Measurements from ENCODE around the gene DOCK3. TPM values are rescaled to one million over a fixed set of nuclear protein-coding genes. Genes with fewer than 3 reads are reported as not detected.
"Not testable (repeated sequence)": the region's sequence is repeated elsewhere in the genome, so short reads cannot be mapped to it uniquely, and the experiment has no call there.

Gene DOCK3
- total RNA-seq, 2 experiments from 2014 or later = 1.6 to 1.7 TPM

DNA sequence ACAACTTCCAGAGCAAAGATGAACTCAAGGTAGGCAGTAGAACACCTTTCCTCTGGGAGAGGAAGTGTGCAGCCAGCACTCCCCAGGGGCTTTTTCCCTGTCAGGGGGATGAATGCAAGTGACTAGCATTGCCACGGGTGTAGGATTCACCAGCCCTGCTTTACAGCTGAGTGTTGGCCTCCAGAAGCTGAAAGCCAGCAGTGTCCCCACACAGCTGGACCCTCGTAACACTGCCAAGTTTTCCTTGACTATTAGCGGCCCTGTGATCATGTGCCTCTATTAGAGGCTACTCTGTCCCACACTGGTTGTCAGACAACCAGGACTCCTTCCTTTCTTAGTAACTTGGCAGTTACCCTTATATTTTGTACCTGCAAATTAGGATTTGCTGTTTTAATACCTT lies 605.4 kb downstream of the DOCK3 start:
- CTCF ChIA-PET = interaction anchor here (0.6 kb wide), 1 partner anchor 9 kb away, joined by 5 read pairs; no protein-coding TSS in a partner anchor
- DNase-seq = no peak
- peaks cover 1% of the 10 kb centered on the region for H3K4me1 Mint-ChIP-seq (ENCODE audit: low read depth)
- intact Hi-C loops (cut with micrococcal nuclease) = no loop called here
- H3K27ac Mint-ChIP-seq = no peak overlapping the region
- H3K36me3 Mint-ChIP-seq (ENCODE audit: low read depth) = peaks cover 2% of the 10 kb centered on the region
- peaks cover 10% of the 10 kb centered on the region for H3K9me3 Mint-ChIP-seq
- no peaks in the 10 kb centered on the region for H3K27me3 Mint-ChIP-seq (ENCODE audit: low read depth)
- H3K4me3 Mint-ChIP-seq = no peak overlapping the region

DNA sequence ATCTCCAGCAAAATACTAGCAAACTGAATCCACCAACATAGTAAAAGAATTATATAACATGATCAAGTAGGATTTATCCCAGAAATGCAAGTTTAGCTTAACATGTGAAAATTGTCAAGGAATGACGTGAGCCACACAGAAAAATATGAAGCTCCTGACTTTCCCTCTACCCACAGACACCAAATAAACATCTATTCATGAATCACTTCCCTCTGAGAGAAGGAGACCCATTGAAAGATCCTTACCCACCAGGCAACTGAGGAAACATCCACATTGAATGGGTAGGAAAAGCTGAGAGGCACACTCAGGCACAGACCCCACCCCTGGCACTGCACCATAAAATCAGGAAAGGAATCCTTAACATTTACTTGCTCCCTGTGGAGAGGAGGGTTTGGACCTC lies 608.2 kb downstream of the DOCK3 start:
- H3K36me3 Mint-ChIP-seq (ENCODE audit: low read depth) = peaks cover 7% of the 10 kb centered on the region
- H3K27me3 Mint-ChIP-seq (ENCODE audit: low read depth) = no peaks in the 10 kb centered on the region
- no peaks in the 10 kb centered on the region for H3K4me1 Mint-ChIP-seq (ENCODE audit: low read depth)
- no peak overlapping the region for H3K4me3 Mint-ChIP-seq
- CTCF ChIA-PET = no interaction called here
- H3K9me3 Mint-ChIP-seq = peaks cover 22% of the 10 kb centered on the region
- no peak for DNase-seq
- no peak overlapping the region for H3K27ac Mint-ChIP-seq
- intact Hi-C loops (cut with micrococcal nuclease) = no loop called here

DNA sequence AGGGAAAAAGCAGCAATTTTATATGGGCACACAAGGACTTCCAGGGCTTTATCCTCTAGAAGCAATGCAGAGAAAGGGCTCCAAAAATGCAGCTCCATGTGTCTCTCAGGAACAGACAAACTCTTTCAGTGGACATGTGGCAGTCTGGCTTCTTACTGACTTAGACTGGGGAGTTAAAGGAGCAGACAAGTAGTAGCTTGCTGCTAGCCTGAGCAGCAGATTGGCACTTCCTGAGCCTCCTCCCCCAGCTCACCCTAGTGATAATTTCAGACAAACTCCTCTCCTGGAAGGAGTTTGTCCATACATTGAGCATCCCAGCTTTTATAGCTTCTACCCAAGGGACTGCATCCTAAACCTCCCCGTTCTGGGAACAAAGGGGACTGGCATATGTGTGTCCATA lies 608.7 kb downstream of the DOCK3 start:
- DNase-seq = no peak
- peaks cover 23% of the 10 kb centered on the region for H3K9me3 Mint-ChIP-seq
- CTCF ChIA-PET = no interaction called here
- intact Hi-C loops (cut with micrococcal nuclease) = no loop called here
- no peaks in the 10 kb centered on the region for H3K4me1 Mint-ChIP-seq (ENCODE audit: low read depth)
- H3K27me3 Mint-ChIP-seq (ENCODE audit: low read depth) = no peaks in the 10 kb centered on the region
- peaks cover 7% of the 10 kb centered on the region for H3K36me3 Mint-ChIP-seq (ENCODE audit: low read depth)
- H3K27ac Mint-ChIP-seq = no peak overlapping the region
- H3K4me3 Mint-ChIP-seq = no peak overlapping the region

DNA sequence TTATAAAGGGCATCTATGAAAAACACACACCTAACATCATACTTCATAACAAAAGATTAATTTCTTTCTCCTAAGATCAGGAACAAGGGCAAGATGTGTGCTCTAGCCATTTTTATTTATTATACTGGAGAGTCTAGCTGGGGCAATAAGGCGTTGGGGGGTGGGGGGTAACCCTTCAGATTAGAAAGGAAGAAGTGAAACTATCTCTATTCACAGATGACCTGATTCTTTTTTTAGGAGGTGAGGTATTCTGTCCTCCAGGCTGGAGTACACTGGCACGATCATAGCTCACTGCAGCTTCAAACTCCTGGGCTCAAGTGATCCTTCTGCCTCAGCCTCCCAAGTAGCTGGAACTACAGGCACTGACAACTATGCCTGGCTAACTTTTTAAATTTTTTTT lies 620.9 kb downstream of the DOCK3 start:
- intact Hi-C loops (cut with micrococcal nuclease) = no loop called here
- CTCF ChIA-PET = no interaction called here
- no peak for DNase-seq
- H3K27me3 Mint-ChIP-seq (ENCODE audit: low read depth) = no peaks in the 10 kb centered on the region
- peaks cover 12% of the 10 kb centered on the region for H3K9me3 Mint-ChIP-seq
- peaks cover 2% of the 10 kb centered on the region for H3K36me3 Mint-ChIP-seq (ENCODE audit: low read depth)
- no peak overlapping the region for H3K4me3 Mint-ChIP-seq
- H3K4me1 Mint-ChIP-seq (ENCODE audit: low read depth) = no peaks in the 10 kb centered on the region
- H3K27ac Mint-ChIP-seq = no peak overlapping the region

DNA sequence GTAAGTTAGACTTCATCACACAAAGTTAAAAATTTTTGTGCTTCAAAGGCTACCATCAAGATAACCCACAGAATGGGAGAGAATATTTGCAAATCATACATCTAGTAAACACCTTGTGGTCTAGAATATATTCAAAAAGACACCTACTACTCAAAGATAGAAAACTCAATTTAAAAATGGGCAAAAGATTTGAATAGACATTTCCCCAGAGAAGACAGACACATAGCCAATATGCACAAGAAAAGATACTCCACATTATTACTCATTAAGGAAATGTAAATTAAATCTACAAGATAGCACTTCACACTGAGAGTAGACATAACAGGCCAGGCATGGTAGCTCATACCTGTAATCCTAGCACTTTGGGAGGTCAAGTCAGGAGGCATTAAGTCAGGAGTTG lies 622.6 kb downstream of the DOCK3 start:
- Mint-ChIP-seq H3K27me3 (ENCODE audit: low read depth) (no peaks in the 10 kb centered on the region), H3K36me3 (ENCODE audit: low read depth) (peaks cover 2% of the 10 kb centered on the region), H3K4me1 (ENCODE audit: low read depth) (no peaks in the 10 kb centered on the region), H3K4me3 (no peak overlapping the region), H3K27ac (no peak overlapping the region), H3K9me3 (peaks cover 14% of the 10 kb centered on the region)
- intact Hi-C loops (cut with micrococcal nuclease) = no loop called here
- CTCF ChIA-PET = interaction anchor here (0.7 to 0.8 kb wide), 2 partner anchors 13 to 82 kb away, joined by 3 read pairs; no protein-coding TSS in a partner anchor
- DNase-seq = no peak

DNA sequence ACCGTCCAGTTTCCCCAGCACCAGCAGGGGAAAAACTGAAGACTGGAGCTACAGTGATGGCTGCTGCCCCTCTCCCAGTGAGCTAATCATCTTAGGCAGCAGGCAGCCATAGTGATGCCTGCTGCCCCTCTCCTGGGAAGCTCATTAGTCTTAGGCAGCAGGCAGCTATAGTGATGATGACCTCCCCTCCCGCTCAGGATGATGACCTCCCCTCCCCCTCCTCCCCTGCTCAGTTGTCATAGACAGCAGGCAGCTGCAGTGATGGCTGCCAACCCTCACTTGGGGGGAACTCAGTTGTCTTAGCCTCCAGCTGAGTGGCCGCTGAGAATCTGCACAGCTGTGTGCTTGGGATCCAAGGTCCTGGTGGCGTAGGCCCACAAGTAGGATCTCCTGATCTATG lies 629.5 kb downstream of the DOCK3 start:
- CTCF ChIA-PET = no interaction called here
- intact Hi-C loops (cut with micrococcal nuclease) = no loop called here
- Mint-ChIP-seq H3K4me1 (ENCODE audit: low read depth) (no peaks in the 10 kb centered on the region), H3K27ac (no peak overlapping the region), H3K36me3 (ENCODE audit: low read depth) (peaks cover 7% of the 10 kb centered on the region), H3K4me3 (no peak overlapping the region), H3K9me3 (peaks cover 20% of the 10 kb centered on the region), H3K27me3 (ENCODE audit: low read depth) (no peaks in the 10 kb centered on the region)
- no peak for DNase-seq

DNA sequence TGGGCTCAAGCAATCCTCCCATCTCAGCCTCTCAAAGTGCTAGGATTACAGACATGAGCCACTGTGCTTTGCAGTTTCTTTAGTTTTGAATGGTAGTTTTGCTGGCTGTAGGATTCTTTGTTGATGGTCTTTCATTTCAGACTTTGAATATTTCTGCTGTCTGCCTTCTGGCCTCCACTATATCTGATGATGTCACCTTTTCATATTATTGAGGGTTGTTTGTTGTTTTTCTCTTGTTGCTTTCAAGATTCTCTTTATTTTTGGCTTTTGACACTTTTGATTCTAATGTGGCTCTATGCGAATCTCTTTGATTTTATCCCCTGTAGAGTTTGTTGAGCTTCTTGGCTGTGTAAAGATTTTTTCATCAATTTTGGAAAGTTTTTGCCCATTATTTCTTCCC lies 631.4 kb downstream of the DOCK3 start:
- no peak for DNase-seq
- Mint-ChIP-seq H3K9me3 (peaks cover 20% of the 10 kb centered on the region), H3K4me3 (no peak overlapping the region), H3K27ac (no peak overlapping the region), H3K4me1 (ENCODE audit: low read depth) (no peaks in the 10 kb centered on the region), H3K27me3 (ENCODE audit: low read depth) (no peaks in the 10 kb centered on the region), H3K36me3 (ENCODE audit: low read depth) (peaks cover 7% of the 10 kb centered on the region)
- intact Hi-C loops (cut with micrococcal nuclease) = no loop called here
- CTCF ChIA-PET = no interaction called here

DNA sequence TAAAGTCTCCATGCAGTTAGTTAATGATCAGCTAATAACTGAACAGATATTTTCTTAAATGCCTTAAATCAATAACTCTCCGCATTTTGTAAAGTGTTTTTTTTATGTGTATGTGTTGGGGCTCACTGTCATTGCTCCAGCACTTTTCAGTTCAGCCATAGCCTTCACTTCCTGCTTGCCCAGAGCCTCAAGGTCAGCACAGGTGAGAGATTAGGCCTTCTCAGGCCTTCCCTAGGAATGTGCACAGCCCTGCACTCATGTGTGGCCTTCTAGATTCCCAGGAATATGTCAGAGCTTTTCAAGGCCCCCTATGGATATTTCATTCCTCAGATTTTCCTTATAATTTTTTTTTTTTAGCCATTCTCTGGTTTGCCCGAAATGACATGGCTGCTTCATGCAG lies 632.7 kb downstream of the DOCK3 start:
- H3K27ac Mint-ChIP-seq = no peak overlapping the region
- H3K27me3 Mint-ChIP-seq (ENCODE audit: low read depth) = no peaks in the 10 kb centered on the region
- peaks cover 9% of the 10 kb centered on the region for H3K9me3 Mint-ChIP-seq
- intact Hi-C loops (cut with micrococcal nuclease) = no loop called here
- peaks cover 5% of the 10 kb centered on the region for H3K36me3 Mint-ChIP-seq (ENCODE audit: low read depth)
- CTCF ChIA-PET = no interaction called here
- H3K4me1 Mint-ChIP-seq (ENCODE audit: low read depth) = no peaks in the 10 kb centered on the region
- DNase-seq = no peak
- H3K4me3 Mint-ChIP-seq = no peak overlapping the region

DNA sequence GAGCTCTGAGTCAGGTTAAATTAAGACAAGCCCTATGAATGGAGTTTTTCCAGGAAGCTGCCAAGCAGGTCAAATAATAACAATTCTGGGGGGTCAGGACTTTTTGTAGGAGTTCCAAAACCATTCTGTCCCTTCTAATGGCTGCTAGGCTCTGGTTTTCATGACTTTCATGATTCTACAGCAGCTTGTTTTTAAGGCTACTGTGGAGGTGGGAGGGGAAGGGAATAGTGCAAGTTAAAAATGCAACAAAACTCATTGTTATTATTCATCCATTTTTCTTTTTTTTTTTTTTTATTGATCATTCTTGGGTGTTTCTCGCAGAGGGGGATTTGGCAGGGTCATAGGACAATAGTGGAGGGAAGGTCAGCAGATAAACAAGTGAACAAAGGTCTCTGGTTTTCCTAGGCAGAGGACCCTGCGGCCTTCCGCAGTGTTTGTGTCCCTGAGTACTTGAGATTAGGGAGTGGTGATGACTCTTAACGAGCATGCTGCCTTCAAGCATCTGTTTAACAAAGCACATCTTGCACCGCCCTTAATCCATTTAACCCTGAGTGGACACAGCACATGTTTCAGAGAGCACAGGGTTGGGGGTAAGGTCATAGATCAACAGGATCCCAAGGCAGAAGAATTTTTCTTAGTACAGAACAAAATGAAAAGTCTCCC lies 633.3 kb downstream of the DOCK3 start:
- H3K9me3 Mint-ChIP-seq; intact Hi-C loops (cut with micrococcal nuclease); DNase-seq; H3K4me1 Mint-ChIP-seq (ENCODE audit: low read depth); H3K4me3 Mint-ChIP-seq; CTCF ChIA-PET; H3K36me3 Mint-ChIP-seq (ENCODE audit: low read depth); H3K27me3 Mint-ChIP-seq (ENCODE audit: low read depth); H3K27ac Mint-ChIP-seq: not testable (repeated sequence)

DNA sequence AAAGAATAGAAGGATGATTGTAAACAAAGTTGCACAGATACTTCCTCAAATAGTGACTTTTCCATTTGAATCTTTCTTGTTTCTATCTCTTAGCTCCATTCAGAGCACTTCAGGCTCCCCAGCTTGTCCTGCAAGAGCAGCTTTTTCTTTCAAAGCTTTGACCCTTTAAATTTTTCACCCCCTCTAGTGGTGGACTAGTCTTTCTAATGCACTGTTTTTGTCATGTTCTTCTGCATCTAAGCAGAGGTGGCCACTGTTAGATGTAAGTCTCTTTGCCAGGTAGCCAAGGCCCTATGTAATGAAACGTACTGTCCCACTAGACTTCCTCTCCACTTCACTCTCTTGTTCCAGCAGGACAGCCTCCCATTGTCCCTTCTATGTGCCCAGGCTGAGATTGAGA lies 636.3 kb downstream of the DOCK3 start:
- intact Hi-C loops (cut with micrococcal nuclease) = no loop called here
- Mint-ChIP-seq H3K9me3 (peaks cover 7% of the 10 kb centered on the region), H3K27ac (no peak overlapping the region), H3K4me1 (ENCODE audit: low read depth) (no peaks in the 10 kb centered on the region), H3K27me3 (ENCODE audit: low read depth) (no peaks in the 10 kb centered on the region), H3K4me3 (no peak overlapping the region), H3K36me3 (ENCODE audit: low read depth) (peaks cover 5% of the 10 kb centered on the region)
- no peak for DNase-seq
- CTCF ChIA-PET = interaction anchor here (0.6 to 1.2 kb wide), 6 partner anchors 10 to 343 kb away, joined by 3 to 6 read pairs (median 3); no protein-coding TSS in a partner anchor

DNA sequence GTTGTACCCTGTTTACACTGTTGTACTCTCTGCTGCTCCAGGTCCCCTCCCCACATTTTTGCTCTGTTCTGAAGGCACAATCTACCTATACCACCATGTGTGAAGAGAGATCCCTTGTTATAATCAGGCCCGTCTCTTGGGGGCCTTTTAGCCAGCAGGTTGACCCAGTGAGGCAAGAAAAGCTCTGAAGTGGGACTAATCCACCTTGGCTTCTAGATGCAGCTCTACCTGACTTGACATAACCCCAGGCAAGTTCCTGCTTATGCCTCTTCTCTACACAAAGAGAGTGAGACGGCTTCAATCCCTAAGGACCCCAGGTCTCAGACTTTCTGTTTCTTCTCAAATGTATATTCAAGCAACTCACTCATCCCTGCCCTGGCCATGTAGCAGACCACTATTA lies 653.5 kb downstream of the DOCK3 start:
- Mint-ChIP-seq H3K27me3 (ENCODE audit: low read depth) (no peaks in the 10 kb centered on the region), H3K36me3 (ENCODE audit: low read depth) (no peaks in the 10 kb centered on the region), H3K4me3 (no peak overlapping the region), H3K9me3 (peaks cover 6% of the 10 kb centered on the region), H3K27ac (no peak overlapping the region), H3K4me1 (ENCODE audit: low read depth) (no peaks in the 10 kb centered on the region)
- intact Hi-C loops (cut with micrococcal nuclease) = no loop called here
- no peak for DNase-seq
- CTCF ChIA-PET = no interaction called here

DNA sequence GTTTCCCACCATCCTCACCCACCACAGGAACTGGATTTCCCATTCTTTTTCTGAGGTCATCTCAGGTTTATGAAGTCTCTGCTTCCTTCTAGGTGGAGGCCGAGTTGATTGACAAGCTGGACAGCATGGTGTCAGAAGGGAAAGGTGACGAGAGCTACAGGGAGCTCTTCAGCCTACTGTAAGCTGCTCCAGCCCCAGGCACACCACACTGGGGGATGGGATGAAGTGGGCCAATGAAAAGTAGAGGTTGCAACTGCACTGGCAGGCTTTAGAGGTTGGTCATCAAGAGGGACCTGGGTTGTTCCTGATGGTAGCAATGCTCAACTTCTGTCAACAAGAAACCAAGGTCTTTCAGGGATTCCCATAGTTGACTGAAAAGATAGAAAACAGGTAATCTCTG lies 655.3 kb downstream of the DOCK3 start:
- Mint-ChIP-seq H3K4me3 (no peak overlapping the region), H3K36me3 (ENCODE audit: low read depth) (no peaks in the 10 kb centered on the region), H3K4me1 (ENCODE audit: low read depth) (no peaks in the 10 kb centered on the region), H3K9me3 (no peaks in the 10 kb centered on the region), H3K27ac (no peak overlapping the region), H3K27me3 (ENCODE audit: low read depth) (no peaks in the 10 kb centered on the region)
- no peak for DNase-seq
- CTCF ChIA-PET = interaction anchor here (0.6 kb wide), 1 partner anchor 143 kb away, joined by 4 read pairs; no protein-coding TSS in a partner anchor
- intact Hi-C loops (cut with micrococcal nuclease) = no loop called here

DNA sequence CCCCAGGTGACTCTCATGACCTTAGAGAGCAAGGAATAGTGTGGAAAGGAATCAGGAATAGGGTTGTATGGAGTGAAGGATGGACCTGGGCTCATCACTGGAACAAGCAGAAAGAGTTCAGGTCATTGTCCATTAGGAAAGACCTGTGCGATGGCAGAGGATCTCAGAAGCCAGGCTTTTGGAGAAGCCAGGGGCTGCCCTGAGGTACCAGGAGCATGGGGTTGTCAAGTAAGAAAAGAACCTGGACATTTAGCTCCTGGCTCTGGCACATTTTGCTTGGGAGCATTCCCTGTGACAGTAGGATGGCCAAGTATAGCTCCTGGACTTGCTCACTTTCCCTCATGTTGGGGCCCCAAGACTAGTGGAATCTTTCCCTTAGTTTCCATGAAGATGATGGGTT lies 657.4 kb downstream of the DOCK3 start:
- H3K27me3 Mint-ChIP-seq (ENCODE audit: low read depth) = no peaks in the 10 kb centered on the region
- H3K4me3 Mint-ChIP-seq = no peak overlapping the region
- CTCF ChIA-PET = interaction anchor here (1.2 kb wide), 1 partner anchor 361 kb away, joined by 4 read pairs; no protein-coding TSS in a partner anchor
- intact Hi-C loops (cut with micrococcal nuclease) = no loop called here
- H3K4me1 Mint-ChIP-seq (ENCODE audit: low read depth) = no peaks in the 10 kb centered on the region
- DNase-seq = no peak
- no peaks in the 10 kb centered on the region for H3K9me3 Mint-ChIP-seq
- no peak overlapping the region for H3K27ac Mint-ChIP-seq
- H3K36me3 Mint-ChIP-seq (ENCODE audit: low read depth) = no peaks in the 10 kb centered on the region

All from activated naive CD4-positive, alpha-beta T cell treated with anti-CD3 and anti-CD28 coated beads for 36 hours (primary cell).